Measurements from ENCODE around the gene WWOX. TPM values are rescaled to one million over a fixed set of nuclear protein-coding genes. Genes with fewer than 3 reads are reported as not detected.

Gene WWOX
- total and polyA plus RNA-seq, 2 of the 13 experiments (the other 11 are each of a cell fraction or from before 2014, with no cell fraction given): 9.1 to 37.4 TPM

DNA sequence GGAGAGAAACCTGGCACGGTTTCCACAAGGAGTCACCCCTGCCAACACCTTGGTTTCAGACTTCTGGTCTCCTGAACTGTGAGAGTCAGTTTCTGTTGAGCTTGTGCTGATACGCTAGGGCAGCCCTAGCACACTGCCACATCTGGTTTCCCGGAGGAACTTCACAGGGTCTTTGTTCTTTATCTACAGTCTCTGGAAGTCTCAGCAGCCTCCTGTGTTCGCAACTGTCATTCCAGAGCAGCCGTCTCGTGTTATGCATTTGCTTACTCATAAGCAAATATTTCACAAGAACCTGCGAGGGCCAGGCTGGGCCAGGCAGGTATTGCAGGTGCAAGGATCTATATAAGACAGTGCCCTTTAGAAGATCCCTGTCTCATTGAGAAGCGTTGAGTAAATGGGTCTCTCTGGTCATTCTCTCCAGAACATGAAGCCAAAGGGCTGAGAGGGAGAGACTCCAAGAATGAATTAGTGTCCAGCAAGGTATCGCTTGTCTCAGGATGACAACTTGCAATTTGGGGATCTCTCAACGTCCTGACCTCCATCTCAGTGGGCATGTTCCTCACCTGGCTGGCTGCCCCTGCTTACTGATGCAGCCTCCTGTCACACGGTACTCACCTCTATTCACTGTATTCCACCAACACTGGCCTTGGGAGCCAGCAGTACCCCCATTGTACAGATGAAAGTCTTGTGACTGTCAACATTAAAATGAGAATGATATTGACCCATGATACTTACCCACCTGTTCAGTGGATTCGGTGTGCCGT is 141.2 kb downstream of the WWOX start (continued):
- TF ChIP-seq, protein P1, sequence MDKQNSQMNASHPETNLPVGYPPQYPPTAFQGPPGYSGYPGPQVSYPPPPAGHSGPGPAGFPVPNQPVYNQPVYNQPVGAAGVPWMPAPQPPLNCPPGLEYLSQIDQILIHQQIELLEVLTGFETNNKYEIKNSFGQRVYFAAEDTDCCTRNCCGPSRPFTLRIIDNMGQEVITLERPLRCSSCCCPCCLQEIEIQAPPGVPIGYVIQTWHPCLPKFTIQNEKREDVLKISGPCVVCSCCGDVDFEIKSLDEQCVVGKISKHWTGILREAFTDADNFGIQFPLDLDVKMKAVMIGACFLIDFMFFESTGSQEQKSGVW (CRISPR knock-in tag; IDR thresholded peaks at IDR 0.05; ENCODE audit: borderline replicate concordance): no peak
- peak; percentile 69 for TF ChIP-seq ZMYM4 (CRISPR knock-in tag; IDR thresholded peaks at IDR 0.05)
- TF ChIP-seq ZNF609 (CRISPR knock-in tag; IDR thresholded peaks at IDR 0.05; ENCODE audit: borderline replicate concordance): peak; percentile 30; the same call in 1 of the 2 replicates
- TF ChIP-seq GPN1 (CRISPR knock-in tag; IDR thresholded peaks at IDR 0.05; ENCODE audit: borderline replicate concordance): no peak
- no peak for TF ChIP-seq ONECUT2 (CRISPR knock-in tag; IDR thresholded peaks at IDR 0.05)
- TF ChIP-seq PHF20 (CRISPR knock-in tag; IDR thresholded peaks at IDR 0.05): no peak
- peak; percentile 74; the same call in 1 of the 2 replicates for TF ChIP-seq FOXJ3 (CRISPR knock-in tag; IDR thresholded peaks at IDR 0.05; ENCODE audit: borderline replicate concordance)
- TF ChIP-seq STAT6 (CRISPR knock-in tag; IDR thresholded peaks at IDR 0.05; ENCODE audit: borderline replicate concordance): 0 out of 2 replicates have a peak, but pooled peaks have one; percentile 32
- TF ChIP-seq, protein P2, sequence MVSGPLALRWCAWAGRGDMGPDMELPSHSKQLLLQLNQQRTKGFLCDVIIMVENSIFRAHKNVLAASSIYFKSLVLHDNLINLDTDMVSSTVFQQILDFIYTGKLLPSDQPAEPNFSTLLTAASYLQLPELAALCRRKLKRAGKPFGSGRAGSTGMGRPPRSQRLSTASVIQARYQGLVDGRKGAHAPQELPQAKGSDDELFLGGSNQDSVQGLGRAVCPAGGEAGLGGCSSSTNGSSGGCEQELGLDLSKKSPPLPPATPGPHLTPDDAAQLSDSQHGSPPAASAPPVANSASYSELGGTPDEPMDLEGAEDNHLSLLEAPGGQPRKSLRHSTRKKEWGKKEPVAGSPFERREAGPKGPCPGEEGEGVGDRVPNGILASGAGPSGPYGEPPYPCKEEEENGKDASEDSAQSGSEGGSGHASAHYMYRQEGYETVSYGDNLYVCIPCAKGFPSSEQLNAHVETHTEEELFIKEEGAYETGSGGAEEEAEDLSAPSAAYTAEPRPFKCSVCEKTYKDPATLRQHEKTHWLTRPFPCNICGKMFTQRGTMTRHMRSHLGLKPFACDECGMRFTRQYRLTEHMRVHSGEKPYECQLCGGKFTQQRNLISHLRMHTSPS (CRISPR knock-in tag; IDR thresholded peaks at IDR 0.05; ENCODE audit: low read depth): no peak
- no peak for TF ChIP-seq ZNF17 (CRISPR knock-in tag; IDR thresholded peaks at IDR 0.05)
- no peak for TF ChIP-seq HNRNPLL (IDR thresholded peaks at IDR 0.05; ENCODE audit: low read depth, low read length, poor library complexity, severe bottlenecking)
- TF ChIP-seq ZNF589 (CRISPR knock-in tag; conservative IDR thresholded peaks at IDR 0.05): no peak
